Measurements from ENCODE around the gene DCP1A.

DCP1A gene

DNA sequence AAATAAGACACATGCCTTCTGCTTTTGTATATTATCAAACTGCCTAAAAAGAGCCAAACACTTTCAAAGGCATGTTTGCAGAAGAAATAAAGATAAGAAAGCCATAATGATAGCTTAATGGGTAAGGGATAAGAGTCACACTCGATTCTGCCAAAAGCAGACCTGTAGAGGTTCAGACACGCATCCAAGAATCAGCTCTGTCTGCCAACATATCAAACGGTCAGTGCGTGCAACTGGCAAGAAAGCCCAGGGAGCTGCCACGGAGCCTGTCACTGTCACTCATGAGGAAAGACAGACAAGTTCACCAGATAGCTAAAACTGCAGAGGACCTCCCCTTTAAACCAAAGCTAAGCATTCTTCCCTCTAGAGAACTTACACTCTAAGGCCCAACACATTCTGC, 23.2 kb downstream of the DCP1A start:
- TF ChIP-seq MYC (IDR thresholded peaks at IDR 0.05; ENCODE audit: low read depth, low read length) (no peak), POLR2A (IDR thresholded peaks at IDR 0.05; ENCODE audit: extremely low read depth, insufficient read length) (no peak)
- TF ChIP-seq, protein P1, sequence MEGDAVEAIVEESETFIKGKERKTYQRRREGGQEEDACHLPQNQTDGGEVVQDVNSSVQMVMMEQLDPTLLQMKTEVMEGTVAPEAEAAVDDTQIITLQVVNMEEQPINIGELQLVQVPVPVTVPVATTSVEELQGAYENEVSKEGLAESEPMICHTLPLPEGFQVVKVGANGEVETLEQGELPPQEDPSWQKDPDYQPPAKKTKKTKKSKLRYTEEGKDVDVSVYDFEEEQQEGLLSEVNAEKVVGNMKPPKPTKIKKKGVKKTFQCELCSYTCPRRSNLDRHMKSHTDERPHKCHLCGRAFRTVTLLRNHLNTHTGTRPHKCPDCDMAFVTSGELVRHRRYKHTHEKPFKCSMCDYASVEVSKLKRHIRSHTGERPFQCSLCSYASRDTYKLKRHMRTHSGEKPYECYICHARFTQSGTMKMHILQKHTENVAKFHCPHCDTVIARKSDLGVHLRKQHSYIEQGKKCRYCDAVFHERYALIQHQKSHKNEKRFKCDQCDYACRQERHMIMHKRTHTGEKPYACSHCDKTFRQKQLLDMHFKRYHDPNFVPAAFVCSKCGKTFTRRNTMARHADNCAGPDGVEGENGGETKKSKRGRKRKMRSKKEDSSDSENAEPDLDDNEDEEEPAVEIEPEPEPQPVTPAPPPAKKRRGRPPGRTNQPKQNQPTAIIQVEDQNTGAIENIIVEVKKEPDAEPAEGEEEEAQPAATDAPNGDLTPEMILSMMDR (IDR thresholded peaks at IDR 0.05; ENCODE audit: low read depth, low read length), result no peak
- TF ChIP-seq, protein P2, sequence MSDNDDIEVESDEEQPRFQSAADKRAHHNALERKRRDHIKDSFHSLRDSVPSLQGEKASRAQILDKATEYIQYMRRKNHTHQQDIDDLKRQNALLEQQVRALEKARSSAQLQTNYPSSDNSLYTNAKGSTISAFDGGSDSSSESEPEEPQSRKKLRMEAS (IDR thresholded peaks at IDR 0.05; ENCODE audit: low read depth, low read length), result no peak
- no peak overlapping the region for H3K4me3 ChIP-seq (ENCODE audit: low read depth, low read length)

DNA sequence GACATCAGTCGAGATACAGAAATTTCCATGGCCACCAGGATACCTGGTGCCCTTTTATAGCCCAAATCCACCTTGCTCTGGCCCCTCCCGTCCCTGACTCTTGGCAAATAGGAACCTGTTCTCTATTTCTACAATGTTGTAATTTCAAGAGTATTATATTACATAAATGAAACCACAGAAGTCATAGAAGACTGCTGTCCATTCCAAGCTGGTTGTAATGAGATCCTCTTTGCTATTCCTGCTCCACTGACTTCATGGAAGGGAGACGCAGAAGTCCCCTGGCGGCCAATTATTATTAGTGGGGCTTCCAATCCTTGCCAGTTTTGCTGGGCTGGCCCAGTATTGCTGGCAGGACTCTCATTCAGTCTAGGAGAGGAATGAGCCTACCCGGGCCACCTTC, 26.6 kb downstream of the DCP1A start:
- H3K4me3 ChIP-seq (ENCODE audit: low read depth, low read length), result no peak overlapping the region
- TF ChIP-seq POLR2A (IDR thresholded peaks at IDR 0.05; ENCODE audit: extremely low read depth, insufficient read length), result no peak
- TF ChIP-seq, protein P1 (IDR thresholded peaks at IDR 0.05; ENCODE audit: low read depth, low read length), result no peak
- no peak for TF ChIP-seq MYC (IDR thresholded peaks at IDR 0.05; ENCODE audit: low read depth, low read length)
- TF ChIP-seq, protein P2 (IDR thresholded peaks at IDR 0.05; ENCODE audit: low read depth, low read length), result no peak
- no peak for DNase-seq (ENCODE audit: low read depth)

More for the DNA sequence above, 23.2 kb downstream of the DCP1A start:
- no peak for DNase-seq (ENCODE audit: low read depth)

DNA sequence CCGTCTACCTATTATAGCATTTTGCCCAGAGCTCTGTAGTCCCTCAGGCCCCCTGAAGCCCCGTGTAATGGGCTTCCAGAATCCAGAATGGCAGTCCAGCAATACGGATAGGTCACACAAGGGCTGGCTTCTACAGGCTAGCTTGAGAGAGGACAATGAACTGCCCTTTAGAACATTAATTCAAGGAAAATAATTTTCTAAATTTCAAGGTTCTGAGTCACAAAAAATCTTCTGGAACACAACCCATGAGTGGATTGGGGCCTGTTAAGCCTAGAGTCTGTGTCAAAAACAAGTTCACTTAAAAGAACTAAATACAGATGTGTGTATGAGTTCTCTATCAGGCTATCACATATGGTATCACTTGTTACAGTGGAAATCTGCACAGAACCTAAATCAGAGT, 28.8 kb downstream of the DCP1A start:
- no peak overlapping the region for H3K4me3 ChIP-seq (ENCODE audit: low read depth, low read length)
- TF ChIP-seq POLR2A (IDR thresholded peaks at IDR 0.05; ENCODE audit: extremely low read depth, insufficient read length) (no peak), MYC (IDR thresholded peaks at IDR 0.05; ENCODE audit: low read depth, low read length) (no peak)
- TF ChIP-seq, protein P1 (IDR thresholded peaks at IDR 0.05; ENCODE audit: low read depth, low read length), result no peak
- TF ChIP-seq, protein P2 (IDR thresholded peaks at IDR 0.05; ENCODE audit: low read depth, low read length), result no peak
- DNase-seq (ENCODE audit: low read depth), result no peak

DNA sequence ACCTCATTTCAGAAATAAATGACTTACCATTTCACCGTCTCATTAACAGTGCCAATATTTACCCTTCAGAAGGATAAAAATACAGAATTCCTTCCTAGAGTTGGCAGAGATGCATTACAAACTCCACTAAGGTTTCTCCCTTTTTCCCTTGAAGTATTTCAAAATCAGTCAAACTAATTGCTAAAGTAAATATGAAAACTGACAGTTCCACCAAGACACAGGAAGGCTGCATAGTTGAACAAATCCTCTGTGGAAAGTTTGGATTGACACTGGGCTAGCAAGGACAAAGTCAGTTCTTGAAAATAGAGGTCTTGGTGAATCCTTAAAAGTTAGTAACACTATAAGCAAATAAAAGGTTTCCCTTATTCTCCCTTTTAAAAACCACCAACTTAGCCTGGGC, 34.5 kb downstream of the DCP1A start:
- TF ChIP-seq, protein P2 (IDR thresholded peaks at IDR 0.05; ENCODE audit: low read depth, low read length), result no peak
- no peak for DNase-seq (ENCODE audit: low read depth)
- no peak overlapping the region for H3K4me3 ChIP-seq (ENCODE audit: low read depth, low read length)

DNA sequence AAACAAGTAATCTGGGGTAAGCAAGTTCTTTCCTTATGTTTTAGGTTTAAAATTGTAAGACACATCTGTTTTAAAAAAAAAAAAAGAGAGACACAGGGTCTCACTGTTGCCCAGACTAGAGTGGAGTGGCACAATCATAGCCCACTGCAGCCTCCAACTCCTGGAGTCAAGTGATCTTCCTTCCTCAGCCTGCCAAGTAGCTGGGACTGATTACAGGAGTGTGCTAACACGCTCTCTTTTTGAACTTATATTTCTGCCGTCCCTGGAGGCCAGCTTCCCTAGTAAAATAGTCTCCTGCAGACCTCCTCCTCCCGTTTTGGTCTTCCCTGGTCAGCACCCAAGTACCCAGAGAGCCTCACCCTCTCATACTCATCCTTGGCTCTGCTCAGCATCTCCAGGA, 35.5 kb downstream of the DCP1A start:
- H3K4me3 ChIP-seq (ENCODE audit: low read depth, low read length), result no peak overlapping the region
- DNase-seq (ENCODE audit: low read depth), result no peak
- TF ChIP-seq MYC (IDR thresholded peaks at IDR 0.05; ENCODE audit: low read depth, low read length) (no peak), POLR2A (IDR thresholded peaks at IDR 0.05; ENCODE audit: extremely low read depth, insufficient read length) (no peak)
- TF ChIP-seq, protein P2 (IDR thresholded peaks at IDR 0.05; ENCODE audit: low read depth, low read length), result no peak
- TF ChIP-seq, protein P1 (IDR thresholded peaks at IDR 0.05; ENCODE audit: low read depth, low read length), result no peak

DNA sequence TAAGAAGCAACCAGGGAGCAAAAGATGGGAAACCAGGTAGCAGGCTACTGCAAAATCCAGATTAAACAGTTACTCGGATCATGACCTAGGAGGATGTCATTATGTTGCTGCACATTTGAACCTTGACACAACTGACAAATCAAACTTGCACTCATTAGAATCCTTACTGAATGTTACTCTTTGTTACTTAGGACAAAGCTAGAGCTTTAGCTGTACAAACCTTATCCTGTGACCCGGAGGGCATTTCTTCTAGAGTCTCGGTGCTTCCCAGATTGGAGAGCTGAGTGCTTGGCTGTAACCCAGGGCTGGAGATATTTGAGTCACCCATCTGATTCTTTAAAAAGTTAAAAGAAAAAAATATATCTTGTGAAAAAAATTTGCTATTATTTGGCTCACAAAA, 43.4 kb downstream of the DCP1A start:
- TF ChIP-seq, protein P1 (IDR thresholded peaks at IDR 0.05; ENCODE audit: low read depth, low read length), result no peak
- TF ChIP-seq, protein P2 (IDR thresholded peaks at IDR 0.05; ENCODE audit: low read depth, low read length), result no peak
- TF ChIP-seq POLR2A (IDR thresholded peaks at IDR 0.05; ENCODE audit: extremely low read depth, insufficient read length) (no peak), MYC (IDR thresholded peaks at IDR 0.05; ENCODE audit: low read depth, low read length) (no peak)
- DNase-seq (ENCODE audit: low read depth), result no peak
- H3K4me3 ChIP-seq (ENCODE audit: low read depth, low read length), result no peak overlapping the region
